NB4 (cell line): Measurements from ENCODE around the gene TMEM50A.
"Not testable (repeated sequence)": the region's sequence is repeated elsewhere in the genome, so short reads cannot be mapped to it uniquely, and the experiment has no call there.

Source experiments
- DNase-seq: peaks from one replicate; pipeline ENCODE4 v3.0.0; 2010; ENCODE audit warnings: low read depth
- H3K4me3 ChIP-seq: one replicate; pipeline ENCODE4 v1.5.1; 2011; ENCODE audit warnings: mild to moderate bottlenecking, low read depth, low read length, moderate library complexity
- CTCF ChIP-seq: IDR thresholded peaks from one replicate; pipeline ENCODE4 v1.5.1; 2012; ENCODE audit warnings: low read depth, low read length
- MAX ChIP-seq: IDR thresholded peaks from 2 replicates; pipeline ENCODE4 v1.6.1; 2011; ENCODE audit warnings: low read depth, low read length
- MYC ChIP-seq: IDR thresholded peaks from 2 replicates; pipeline ENCODE4 v1.6.1; 2011; ENCODE audit warnings: low read depth, low read length
- POLR2A ChIP-seq: IDR thresholded peaks from 2 replicates; pipeline ENCODE4 v1.6.1; 2011; ENCODE audit warnings: mild to moderate bottlenecking; ENCODE audit not compliant: insufficient read length; ENCODE audit errors: extremely low read depth

The TMEM50A gene

GRCh38 chr1:25338188-25338981 is at the start of gene TMEM50A:
Gene TMEM50A (plus strand): TSS chr1:25338334. CDS start chr1:25340487, 2,153 bp downstream.
- peak; percentile 89 for DNase-seq
- peak within 1 kb of the TSS; percentile 95 for H3K4me3 ChIP-seq
- TF ChIP-seq POLR2A (peak; percentile 59), MYC (no peak; the same call in none of the 2 replicates), CTCF (no peak), MAX (no peak; the same call in 1 of the 2 replicates)

GRCh38 chr1:25288573-25289101 is 49.5 kb upstream of the TMEM50A start:
- DNase-seq, H3K4me3 ChIP-seq: not testable (repeated sequence)

GRCh38 chr1:25290043-25290442 is 48.1 kb upstream of the TMEM50A start:
- not testable (repeated sequence) for H3K4me3 ChIP-seq, DNase-seq

GRCh38 chr1:25293426-25293825 is 44.7 kb upstream of the TMEM50A start:
- DNase-seq: not testable (repeated sequence)

GRCh38 chr1:25294889-25295826 is 43.0 kb upstream of the TMEM50A start:
- DNase-seq, H3K4me3 ChIP-seq: not testable (repeated sequence)

More at GRCh38 chr1:25293426-25293825, 44.7 kb upstream of the TMEM50A start:
- not testable (repeated sequence) for H3K4me3 ChIP-seq

- not testable (repeated sequence) for DNase-seq
Observed at GRCh38 chr1:25296501-25296900, 41.6 kb upstream of the TMEM50A start.

GRCh38 chr1:25300729-25301128 is 37.4 kb upstream of the TMEM50A start:
- DNase-seq, H3K4me3 ChIP-seq: not testable (repeated sequence)

More at GRCh38 chr1:25296501-25296900, 41.6 kb upstream of the TMEM50A start:
- not testable (repeated sequence) for H3K4me3 ChIP-seq

GRCh38 chr1:25302330-25302729 is 35.8 kb upstream of the TMEM50A start:
- DNase-seq, H3K4me3 ChIP-seq: not testable (repeated sequence)

GRCh38 chr1:25304936-25305335 is 33.2 kb upstream of the TMEM50A start:
- not testable (repeated sequence) for H3K4me3 ChIP-seq, DNase-seq

- H3K4me3 ChIP-seq, DNase-seq: not testable (repeated sequence)
Observed at GRCh38 chr1:25308168-25308567, 30.0 kb upstream of the TMEM50A start.

GRCh38 chr1:25309085-25309484 is 29.0 kb upstream of the TMEM50A start:
- DNase-seq, H3K4me3 ChIP-seq: not testable (repeated sequence)

GRCh38 chr1:25309486-25309885 is 28.6 kb upstream of the TMEM50A start:
- DNase-seq, H3K4me3 ChIP-seq: not testable (repeated sequence)

- not testable (repeated sequence) for H3K4me3 ChIP-seq, DNase-seq
Observed at GRCh38 chr1:25312806-25313470, 25.2 kb upstream of the TMEM50A start.

GRCh38 chr1:25320314-25320938 is 17.7 kb upstream of the TMEM50A start:
- DNase-seq, H3K4me3 ChIP-seq: not testable (repeated sequence)

- DNase-seq, H3K4me3 ChIP-seq: not testable (repeated sequence)
Observed at GRCh38 chr1:25322127-25322526, 16.0 kb upstream of the TMEM50A start.

GRCh38 chr1:25324407-25324806 is 13.7 kb upstream of the TMEM50A start:
- not testable (repeated sequence) for H3K4me3 ChIP-seq, DNase-seq
